Mammary epithelial cell (primary cell): Measurements from ENCODE around the gene PDLIM7.

Experiments used
- EZH2 ChIP-seq: IDR thresholded peaks from 2 replicates; pipeline ENCODE4 v1.6.1; 2012; ENCODE audit warnings: low read length, inconsistent platforms, borderline replicate concordance
- TF ChIP-seq, protein P1 (sequence below), 2 donors: IDR thresholded peaks in 1 of 2; conservative IDR thresholded peaks in 1 of 2; 2 replicates each; pipeline ENCODE4 v1.5.1; 2011 to 2012; ENCODE audit warnings: inconsistent platforms in 2 of 2, low read length in 2 of 2, mild to moderate bottlenecking in 2 of 2, control low read depth in 1 of 2, low read depth in 1 of 2; ENCODE audit not compliant: insufficient read depth in 1 of 2; ENCODE audit errors: extremely low read depth in 1 of 2

DNA sequence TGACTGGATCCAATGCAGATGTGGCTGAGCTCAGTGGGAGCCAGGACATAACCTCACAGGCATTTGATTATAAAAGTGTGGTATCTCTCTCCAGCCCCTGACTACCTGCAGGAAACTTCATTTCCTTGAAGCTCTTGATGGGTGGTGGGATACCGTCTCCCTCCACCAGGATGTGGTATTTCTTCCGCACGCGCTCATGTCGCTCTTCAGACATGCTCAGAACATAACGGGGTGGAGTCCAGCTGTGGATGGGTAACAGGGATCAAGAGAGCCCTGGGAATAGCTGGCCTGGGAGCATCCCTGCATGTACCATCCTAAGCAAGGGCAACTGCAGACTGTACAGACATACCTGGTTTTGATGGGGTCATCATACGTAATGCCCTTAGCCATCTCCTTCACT is 18.2 kb upstream of the PDLIM7 start:
- TF ChIP-seq, protein P1, sequence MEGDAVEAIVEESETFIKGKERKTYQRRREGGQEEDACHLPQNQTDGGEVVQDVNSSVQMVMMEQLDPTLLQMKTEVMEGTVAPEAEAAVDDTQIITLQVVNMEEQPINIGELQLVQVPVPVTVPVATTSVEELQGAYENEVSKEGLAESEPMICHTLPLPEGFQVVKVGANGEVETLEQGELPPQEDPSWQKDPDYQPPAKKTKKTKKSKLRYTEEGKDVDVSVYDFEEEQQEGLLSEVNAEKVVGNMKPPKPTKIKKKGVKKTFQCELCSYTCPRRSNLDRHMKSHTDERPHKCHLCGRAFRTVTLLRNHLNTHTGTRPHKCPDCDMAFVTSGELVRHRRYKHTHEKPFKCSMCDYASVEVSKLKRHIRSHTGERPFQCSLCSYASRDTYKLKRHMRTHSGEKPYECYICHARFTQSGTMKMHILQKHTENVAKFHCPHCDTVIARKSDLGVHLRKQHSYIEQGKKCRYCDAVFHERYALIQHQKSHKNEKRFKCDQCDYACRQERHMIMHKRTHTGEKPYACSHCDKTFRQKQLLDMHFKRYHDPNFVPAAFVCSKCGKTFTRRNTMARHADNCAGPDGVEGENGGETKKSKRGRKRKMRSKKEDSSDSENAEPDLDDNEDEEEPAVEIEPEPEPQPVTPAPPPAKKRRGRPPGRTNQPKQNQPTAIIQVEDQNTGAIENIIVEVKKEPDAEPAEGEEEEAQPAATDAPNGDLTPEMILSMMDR (conservative IDR thresholded peaks at IDR 0.05 in 1 of 2, IDR thresholded peaks at IDR 0.05 in 1 of 2; ENCODE audit: extremely low read depth in 1 of 2, insufficient read depth in 1 of 2, low read depth in 1 of 2, low read length in 2 of 2): no peak
- TF ChIP-seq EZH2: no peak
